HL-60 (cell line): ENCODE results near the gene SKIC8.

ENCODE experiments used
- DNase-seq, 2 experiments: peaks; one replicate each; pipeline ENCODE4 v3.0.0-alpha.2; 2010 to 2020; ENCODE audit warnings: low read depth in 1 of 2, low spot score in 1 of 2
- H3K27ac ChIP-seq: fragments of 250-450 bp; sonication (Bioruptor Pico); replicated peaks from 2 replicates; pipeline ENCODE4 v1.5.1; 2020; ENCODE audit warnings: mild to moderate bottlenecking, moderate library complexity
- H3K27me3 ChIP-seq: fragments of 250-450 bp; sonication (Bioruptor Pico); 2 replicates; pipeline ENCODE4 v1.5.1; 2021; ENCODE audit warnings: mild to moderate bottlenecking, moderate library complexity; ENCODE audit not compliant: insufficient read depth, poor library complexity, severe bottlenecking
- H3K4me3 ChIP-seq: replicated peaks from 2 replicates; pipeline ENCODE4 v1.5.1; 2011; ENCODE audit warnings: mild to moderate bottlenecking, control low read depth, low read length; ENCODE audit not compliant: insufficient read depth
- CTCF ChIP-seq: IDR thresholded peaks from one replicate; pipeline ENCODE4 v1.5.1; 2011; ENCODE audit warnings: low read length, control low read depth, inconsistent platforms; ENCODE audit not compliant: insufficient read depth
- GABPA ChIP-seq: IDR thresholded peaks from 2 replicates; pipeline ENCODE4 v1.6.1; 2012; ENCODE audit warnings: low read depth
- POLR2AphosphoS5 ChIP-seq: IDR thresholded peaks from 2 replicates; pipeline ENCODE4 v1.6.1; 2012; ENCODE audit warnings: low read depth
- REST ChIP-seq: IDR thresholded peaks from 2 replicates; pipeline ENCODE4 v1.6.1; 2012; ENCODE audit warnings: low read depth; ENCODE audit not compliant: insufficient replicate concordance
- SPI1 ChIP-seq: IDR thresholded peaks from 2 replicates; pipeline ENCODE4 v1.6.1; 2012; ENCODE audit warnings: low read depth, mild to moderate bottlenecking, borderline replicate concordance

The SKIC8 gene

GRCh38 chr15:78340231-78341056, 41.0 kb upstream of the SKIC8 start, which contains the start of gene CRABP1:
Gene CRABP1 (plus strand): TSS chr15:78340353. CDS start chr15:78340429, 76 bp downstream.
- no peak within 1 kb of the TSS for H3K4me3 ChIP-seq
- peaks cover 48% of the 10 kb centered on the region for H3K27me3 ChIP-seq

DNA sequence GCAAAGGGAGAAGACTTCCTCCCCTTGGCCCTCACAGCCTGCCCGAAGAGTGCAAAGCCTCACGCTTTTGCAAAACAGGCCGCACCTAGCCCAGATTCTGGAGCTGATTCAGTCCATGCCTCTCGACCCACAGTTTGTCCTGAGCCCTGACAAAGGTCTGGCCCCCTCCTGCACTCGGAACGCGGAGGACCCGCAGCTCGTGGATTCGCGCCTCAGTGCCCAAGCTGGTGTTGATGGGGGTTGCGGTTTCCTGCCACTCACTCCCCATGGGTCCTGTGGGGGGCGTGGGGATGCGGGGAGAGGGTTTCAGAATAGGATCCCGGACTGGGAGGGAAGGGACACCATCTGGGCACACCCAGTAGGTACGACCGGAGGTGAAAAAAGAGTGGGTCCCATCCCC, 40.1 kb upstream of the SKIC8 start:
- TF ChIP-seq CTCF (no peak), POLR2AphosphoS5 (no peak), REST (no peak), GABPA (no peak), SPI1 (no peak)
- Histone ChIP-seq H3K27ac (no peak overlapping the region), H3K4me3 (no peak overlapping the region), H3K27me3 (peaks cover 45% of the 10 kb centered on the region)
- no peak for DNase-seq

More at GRCh38 chr15:78340231-78341056, 41.0 kb upstream of the SKIC8 start, which contains the start of gene CRABP1:
- TF ChIP-seq CTCF (no peak), GABPA (no peak), POLR2AphosphoS5 (no peak), REST (no peak), SPI1 (no peak)
- no peak for DNase-seq
- no peak within 1 kb of the TSS for H3K27ac ChIP-seq

DNA sequence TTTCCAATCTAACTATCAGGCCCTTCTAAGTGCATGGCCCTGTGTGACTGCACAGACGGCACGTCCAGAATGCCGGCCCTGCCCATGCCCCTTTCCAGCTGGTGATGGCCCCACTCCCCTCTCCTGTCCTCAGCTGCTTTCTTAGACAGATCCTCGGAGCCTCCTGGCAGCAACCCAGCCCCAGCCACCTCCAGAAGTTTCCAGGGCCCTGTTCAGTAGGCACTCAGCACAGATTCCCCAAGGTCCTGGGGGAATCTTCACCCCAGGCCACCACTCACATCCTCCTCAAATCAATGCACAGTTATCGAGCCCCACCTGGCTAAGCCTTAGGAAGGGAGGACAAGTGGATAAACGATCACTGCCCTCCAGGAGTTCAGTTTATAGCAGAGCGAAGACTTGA, 39.4 kb upstream of the SKIC8 start:
- DNase-seq = no peak
- H3K4me3 ChIP-seq = no peak overlapping the region
- TF ChIP-seq GABPA (no peak), CTCF (no peak), POLR2AphosphoS5 (no peak), REST (no peak), SPI1 (no peak)
- H3K27me3 ChIP-seq = peaks cover 43% of the 10 kb centered on the region
- no peak overlapping the region for H3K27ac ChIP-seq
